ENCODE data around the gene GAB4.

GRCh38 chr22:17007257-17007656, 765 bp downstream of the GAB4 start:
- no peak for TF ChIP-seq POLR2AphosphoS5 (IDR thresholded peaks at IDR 0.05; ENCODE audit: borderline replicate concordance, low read depth, low read length)
- no peak for TF ChIP-seq EZH2 (IDR thresholded peaks at IDR 0.05)
- TF ChIP-seq FOXP2 (optimal IDR thresholded peaks at IDR 0.05; ENCODE audit: control extremely low read depth, extremely low read length, insufficient read depth), result no peak

Measured in SK-N-MC (cell line).